Fibroblast of gingiva (primary cell): ENCODE measurements around the gene DYRK4.

Experiments
- DNase-seq: peaks from one replicate; pipeline ENCODE4 v3.0.0-alpha.2; 2011; ENCODE audit warnings: low read depth

The DYRK4 gene

DNA sequence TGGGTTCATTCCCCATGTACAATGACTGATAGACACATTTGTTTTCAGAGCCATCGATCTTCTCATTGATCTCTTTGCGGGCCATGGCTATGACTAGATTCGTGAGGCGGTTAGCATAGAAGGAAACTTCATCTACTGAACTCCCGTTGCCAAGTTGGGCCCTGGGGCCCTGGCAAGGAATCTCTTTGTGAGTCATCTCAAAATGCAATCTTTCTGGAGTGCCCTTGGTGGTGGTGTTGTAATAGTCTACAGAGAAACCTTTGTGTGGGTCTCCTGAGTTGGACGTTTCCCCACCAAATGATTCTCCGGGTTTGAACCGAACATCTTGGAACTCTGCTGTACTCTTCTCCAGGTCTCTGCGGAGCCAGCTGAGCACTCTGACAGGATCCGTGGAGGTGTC lies 66.4 kb downstream of the DYRK4 start:
- no peak for DNase-seq

DNA sequence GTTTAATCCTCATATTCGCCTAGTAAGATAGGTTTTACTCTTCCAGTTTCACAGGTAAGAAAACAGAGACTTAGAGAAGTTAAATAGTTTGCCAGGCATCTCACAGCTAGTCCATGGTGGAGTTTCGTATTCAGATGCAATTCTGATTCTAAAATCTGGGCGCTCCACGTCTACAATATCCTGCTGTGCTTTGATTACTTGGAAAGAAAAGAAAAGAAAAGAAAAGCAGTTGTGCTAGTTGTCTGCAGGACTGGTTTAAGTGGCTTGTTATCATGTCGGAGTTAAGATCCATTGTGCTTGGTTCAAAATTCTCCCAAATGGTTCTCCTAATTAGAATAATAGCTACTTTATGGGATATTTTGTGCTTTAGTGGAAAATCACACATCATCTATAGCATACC lies 68.3 kb downstream of the DYRK4 start:
- no peak for DNase-seq

DNA sequence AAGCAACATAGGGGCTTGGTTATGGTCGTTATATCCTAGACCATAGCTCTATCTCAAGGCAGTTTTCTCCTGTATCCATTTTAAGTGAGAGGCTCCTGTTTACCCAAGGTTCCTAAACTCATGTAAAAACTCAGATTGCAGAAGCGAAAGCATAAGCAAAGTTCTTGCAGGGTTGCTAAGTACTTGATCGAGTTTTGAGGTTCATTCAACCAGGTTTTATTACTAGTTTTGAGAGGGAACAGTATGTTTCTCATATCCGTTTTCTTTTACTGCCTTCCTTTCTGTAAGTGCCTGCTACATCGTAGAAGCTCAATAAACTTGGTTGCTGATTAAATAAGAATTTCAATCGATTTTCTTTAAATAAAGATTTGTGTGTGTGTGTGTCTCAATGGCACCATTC lies 81.7 kb downstream of the DYRK4 start:
- no peak for DNase-seq

DNA sequence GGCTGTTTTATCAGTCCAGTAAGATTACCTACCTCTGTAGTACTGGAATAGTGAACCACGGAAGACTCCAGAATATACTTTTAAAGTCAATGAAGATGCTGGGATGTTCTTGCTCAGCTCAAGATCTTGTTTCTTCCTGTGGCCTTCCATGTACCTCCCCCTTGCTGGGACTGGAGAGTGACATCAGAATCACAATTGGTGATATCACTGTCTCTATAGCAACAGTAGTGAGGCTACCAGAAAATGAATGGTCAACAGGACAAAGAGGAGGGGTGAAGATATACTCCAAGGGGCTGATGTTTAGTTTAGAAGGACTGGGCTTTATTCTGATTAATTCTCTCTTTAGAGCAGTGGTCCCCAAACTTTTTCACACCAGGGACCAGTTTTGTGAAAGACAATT lies 83.0 kb downstream of the DYRK4 start:
- DNase-seq = no peak

DNA sequence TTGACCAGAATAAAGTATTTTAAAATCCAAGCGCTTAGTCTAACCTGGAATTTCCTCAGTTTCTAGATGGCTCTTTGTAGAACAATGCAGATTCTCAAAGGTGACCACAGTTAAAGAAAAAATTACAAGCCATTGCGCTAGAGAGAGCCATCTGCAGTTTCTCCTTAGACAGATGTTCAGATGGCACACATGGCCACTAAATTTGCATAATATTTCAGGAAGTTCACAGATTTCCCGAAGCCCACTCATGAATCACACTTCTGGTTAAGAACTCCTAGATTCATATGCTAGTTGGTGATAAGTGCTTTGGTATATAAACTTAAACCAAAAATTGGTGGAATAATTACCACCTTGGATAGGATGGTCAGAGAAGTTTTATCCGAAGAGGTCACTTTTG lies 86.1 kb downstream of the DYRK4 start:
- DNase-seq = no peak

DNA sequence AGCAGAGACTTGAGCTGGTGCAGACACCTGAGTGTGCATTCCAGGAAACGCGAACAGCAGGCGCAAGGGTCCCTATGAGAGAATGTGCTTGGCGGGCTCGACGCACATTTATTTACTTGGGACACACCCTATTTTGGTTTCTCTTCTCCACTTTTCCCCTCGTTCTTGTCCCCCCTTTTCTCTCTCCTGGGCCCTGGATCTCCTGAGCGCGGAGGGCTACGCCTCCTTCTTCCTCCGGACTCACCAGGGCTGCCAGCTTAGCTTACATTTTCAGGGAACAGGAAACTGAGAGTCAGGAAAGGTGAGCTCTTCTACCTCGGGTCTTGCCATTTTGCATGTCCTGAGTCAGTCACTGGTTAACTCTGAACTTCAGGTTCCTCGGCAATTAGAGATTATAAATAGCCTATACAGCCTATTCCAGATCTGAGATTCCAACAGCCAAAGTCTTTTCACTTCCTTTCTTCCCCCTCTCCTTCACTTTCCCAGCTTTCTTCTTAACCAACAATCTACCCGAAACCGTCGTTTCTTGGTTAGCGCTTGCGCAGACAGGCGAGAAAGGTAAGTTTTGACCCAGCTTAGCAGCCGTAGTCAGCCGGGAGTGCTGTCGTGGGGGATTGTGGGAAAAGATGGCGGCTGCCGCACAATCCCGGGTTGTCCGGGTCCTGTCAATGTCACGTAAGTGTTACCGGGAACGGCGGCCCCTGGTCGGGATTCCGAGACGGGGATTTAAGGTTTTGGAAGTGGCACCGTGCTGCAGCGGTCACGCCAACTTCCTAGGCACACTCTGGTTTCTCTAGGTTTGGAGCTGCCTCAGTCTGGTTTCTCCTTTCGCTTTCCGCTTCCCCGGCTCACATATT lies 86.7 kb downstream of the DYRK4 start, which contains the start of the genes AKAP3 and NDUFA9:
Gene AKAP3, minus strand, starts transcription at position 551 of the 857 bp plus-strand sequence. CDS start 10,855 bp downstream, outside the sequence.
Gene NDUFA9, plus strand, starts transcription at position 614 of the 857 bp plus-strand sequence. Its CDS starts 13 bp downstream, at position 627.
- DNase-seq = peak; percentile 78

DNA sequence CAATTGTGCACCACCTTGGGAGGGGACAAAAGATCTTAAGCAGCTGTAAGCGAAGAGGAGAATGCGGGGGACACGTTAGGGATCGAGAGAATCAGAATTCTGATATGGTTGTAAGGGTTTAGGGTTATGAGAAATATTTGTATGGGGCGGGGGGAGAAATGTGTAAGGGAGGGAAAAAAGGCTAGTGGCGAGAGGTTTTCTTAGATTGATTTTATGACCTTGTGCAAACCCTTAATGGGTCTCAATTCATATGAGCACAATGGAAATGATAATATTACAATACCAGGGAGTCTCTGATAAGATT lies 87.3 kb downstream of the DYRK4 start:
- DNase-seq = no peak

DNA sequence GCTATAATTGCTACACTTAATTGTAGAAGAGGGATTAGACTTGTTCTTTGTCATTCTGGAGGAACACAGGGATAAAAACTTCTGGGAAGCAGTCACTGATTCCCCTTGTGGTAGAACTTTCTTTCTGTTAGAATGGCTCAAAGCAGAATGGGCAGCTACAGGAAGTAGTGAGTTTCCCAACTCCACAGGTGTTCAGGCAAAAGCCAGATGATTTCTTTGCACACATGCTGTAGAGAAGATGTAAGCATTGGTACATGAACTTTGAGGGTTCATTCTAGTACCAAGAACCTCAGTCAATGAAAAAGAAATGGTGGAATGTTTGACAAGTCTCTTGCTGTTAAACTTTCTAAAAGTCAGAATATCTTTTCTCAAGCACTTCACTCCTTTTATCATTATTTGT lies 91.2 kb downstream of the DYRK4 start:
- no peak for DNase-seq

DNA sequence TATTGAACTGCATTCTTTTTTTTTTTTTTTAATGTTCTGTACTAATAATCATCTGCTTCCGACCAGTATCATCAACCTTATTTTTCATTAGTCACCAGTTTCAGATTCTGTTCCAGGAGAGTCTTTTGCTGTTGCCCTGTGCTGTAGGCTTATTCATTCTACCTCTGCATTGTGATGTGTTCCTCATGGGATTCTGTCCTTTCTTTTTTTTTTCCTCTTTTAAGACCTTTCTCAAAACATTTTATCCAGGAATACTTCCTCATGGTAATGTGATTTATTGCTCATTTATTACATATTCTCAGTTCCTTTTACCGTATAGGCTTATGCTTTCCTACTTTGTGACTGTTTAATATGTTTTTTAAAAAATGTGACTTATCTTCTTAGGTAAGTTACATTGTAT lies 91.7 kb downstream of the DYRK4 start:
- no peak for DNase-seq
